Heart left ventricle (tissue), 13 donors: ENCODE results near the gene PLXNA1.

Experiments
- CTCF ChIP-seq, 12 donors: fragments of 200-600 bp; sonication (generic) in 4 of 12; IDR thresholded peaks; one replicate each; pipeline versions ENCODE4 v1.5.0 to v1.8.0; 2018 to 2022; ENCODE audit warnings: antibody characterized with exemption in 12 of 12, mild to moderate bottlenecking in 5 of 12
- POLR2A ChIP-seq, 2 donors: fragments of 450-650 bp; IDR thresholded peaks; one replicate each; pipeline ENCODE4 v1.6.1; 2017; ENCODE audit warnings: antibody characterized with exemption in 2 of 2, mild to moderate bottlenecking in 2 of 2, moderate library complexity in 2 of 2
- donor health status: ischemic (EF 13 %, LVEDD 7.1; RV severe dilation, severe dysfunction).
- donor health status: DM: no; HTN: yes; CAD: no.
- donor health status: DM: no; HTN: no; CAD: no.
- donor health status: ischemic (EF 25% LVEDD 6.9; RV normal size, moderate dysfunction).
- donor health status: ischemic (EF 25% LVEDD 5.7; RV mildly dilated, moderate dysfunction).
- donor health status: ischemic (EF 35%, LVEDD 5.7; RV mildly dilated, moderate dysfunction).
- donor health status: nonischemic (EF 11% LVEDD 7.7; RV severe dilation, severe dysfunction).
- donor health status: DM: yes; HTN: yes; CAD: no.
- donor health status: PGD.
- donor health status: ischemic (EF 29% LVEDD 5.4; RV normal size, mild dysfunction).
- donor health status: nonischemic (EF 23%, LVEDD 6.1; RV moderate dilation, normal function).

DNA sequence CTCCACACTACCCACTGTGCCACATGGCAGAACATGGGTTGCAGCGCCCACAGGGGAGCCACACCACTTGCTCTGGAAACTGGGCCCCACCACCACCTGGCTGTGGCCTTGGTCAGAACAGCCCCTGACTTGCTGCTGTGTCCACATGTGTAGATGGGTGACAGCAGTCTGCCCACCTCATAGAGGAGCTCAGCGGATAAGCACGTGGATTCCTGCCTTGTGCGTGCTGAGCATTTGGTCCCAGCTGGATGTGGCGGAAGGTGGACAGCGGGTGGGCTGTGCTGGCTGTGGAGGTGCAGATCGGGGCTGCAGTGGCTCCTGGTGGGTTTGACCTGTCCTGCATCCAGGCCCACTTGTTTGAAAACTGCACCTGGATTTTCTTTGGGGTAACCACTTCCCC, 6.0 kb upstream of the PLXNA1 start:
- TF ChIP-seq CTCF (IDR thresholded peaks at IDR 0.05) = no peak
- TF ChIP-seq POLR2A (IDR thresholded peaks at IDR 0.05) = no peak
